H1 (cell line): ENCODE results near the gene ADAM19. TPM values are rescaled to one million over a fixed set of nuclear protein-coding genes. Genes with fewer than 3 reads are reported as not detected.

Experiments
- CTCF ChIA-PET: fragments of 300-600 bp; sonication (Branson Sonifier 250); formaldehyde crosslinking; loops from one replicate; lab custom pipeline; 2021; ENCODE audit not compliant: partially characterized antibody; lab: Charles Lee
- POLR2A ChIA-PET: fragments of 300-600 bp; sonication (Branson Sonifier 250); formaldehyde crosslinking; loops from one replicate; lab custom pipeline; 2021; ENCODE audit warnings: inconsistent platforms; ENCODE audit not compliant: partially characterized antibody; lab: Charles Lee
- DNase-seq, 2 experiments: peaks; one replicate each; pipeline versions ENCODE4 v3.0.0 to v3.0.0-alpha.2; 2010 to 2022; ENCODE audit warnings: low spot score in 2 of 2, low read depth in 1 of 2, mixed read lengths in 1 of 2
- FAIRE-seq: peaks from 2 replicates; lab custom pipeline; 2011; peaks lifted over from hg19 to GRCh38; lab: Jason Lieb, UNC
- H2AFZ ChIP-seq: 2 replicates; pipeline ENCODE4 v1.8.1; 2012; ENCODE audit warnings: low read length, inconsistent platforms
- H2AK5ac ChIP-seq: 2 replicates; pipeline ENCODE4 v1.6.1; 2013; ENCODE audit warnings: low read depth, low read length
- H2BK120ac ChIP-seq: replicated peaks from 2 replicates; pipeline ENCODE3; 2013; ENCODE audit warnings: low read depth, low read length, inconsistent platforms
- H2BK12ac ChIP-seq: 2 replicates; pipeline ENCODE4 v1.6.1; 2013; ENCODE audit warnings: low read depth, low read length
- H2BK15ac ChIP-seq: 2 replicates; pipeline ENCODE4 v1.6.1; 2013; ENCODE audit warnings: low read length
- H2BK20ac ChIP-seq: 2 replicates; pipeline ENCODE4 v1.6.1; 2013; ENCODE audit warnings: low read length
- H2BK5ac ChIP-seq: 2 replicates; pipeline ENCODE4 v1.6.1; 2013; ENCODE audit warnings: low read depth, low read length
- H3K14ac ChIP-seq: 2 replicates; pipeline ENCODE4 v1.6.1; 2013; ENCODE audit warnings: inconsistent platforms; ENCODE audit not compliant: insufficient read length
- H3K18ac ChIP-seq: 2 replicates; pipeline ENCODE4 v1.6.1; 2013; ENCODE audit warnings: low read length; ENCODE audit errors: extremely low read depth
- H3K23ac ChIP-seq: 2 replicates; pipeline ENCODE4 v1.6.1; 2013; ENCODE audit warnings: inconsistent platforms; ENCODE audit not compliant: insufficient read length
- H3K23me2 ChIP-seq: 2 replicates; pipeline ENCODE4 v1.6.1; 2013; ENCODE audit warnings: low read depth, low read length
- H3K27ac ChIP-seq: 2 replicates; pipeline ENCODE4 v1.6.1; 2011; ENCODE audit warnings: low read depth, low read length, inconsistent platforms
- H3K27me3 ChIP-seq, 4 experiments: replicated peaks in 1 of 4; 1 replicate in 1 of 4; 2 replicates in 3 of 4; pipeline versions ENCODE4 v1.6.1 to v1.8.1; 2011 to 2013; ENCODE audit warnings: low read length in 3 of 4, mild to moderate bottlenecking in 3 of 4, inconsistent platforms in 2 of 4, mixed read lengths in 2 of 4, moderate library complexity in 1 of 4; ENCODE audit not compliant: control insufficient read depth in 3 of 4, insufficient read depth in 3 of 4; ENCODE audit errors: extremely low read depth in 1 of 4
- H3K36me3 ChIP-seq, 4 experiments: 2 replicates each; pipeline versions ENCODE4 v1.6.1 to v1.8.1; 2011 to 2013; ENCODE audit warnings: mild to moderate bottlenecking in 4 of 4, low read length in 3 of 4, moderate library complexity in 2 of 4, control low read depth in 1 of 4, inconsistent platforms in 1 of 4; ENCODE audit not compliant: insufficient read depth in 4 of 4, control insufficient read depth in 2 of 4
- H3K4ac ChIP-seq: replicated peaks from 2 replicates; pipeline ENCODE3; 2013; ENCODE audit warnings: low read length, low read depth, mixed read lengths, inconsistent platforms; ENCODE audit not compliant: insufficient read length
- H3K4me1 ChIP-seq, 4 experiments: replicated peaks in 1 of 4; 1 replicate in 1 of 4; 2 replicates in 3 of 4; pipeline versions ENCODE4 v1.6.1 to v1.8.1; 2011 to 2013; ENCODE audit warnings: low read length in 3 of 4, inconsistent platforms in 2 of 4, mixed read lengths in 1 of 4; ENCODE audit not compliant: insufficient read depth in 4 of 4, control insufficient read depth in 3 of 4
- H3K4me2 ChIP-seq, 2 experiments: 2 replicates each; pipeline versions ENCODE4 v1.6.1 to v1.8.1; 2011 to 2013; ENCODE audit warnings: low read depth in 2 of 2, low read length in 2 of 2, control low read depth in 1 of 2, inconsistent platforms in 1 of 2, mild to moderate bottlenecking in 1 of 2; ENCODE audit not compliant: insufficient read depth in 1 of 2
- H3K4me3 ChIP-seq, 4 experiments: fragments of 200-600, 300-600 bp in 1 of 4; sonication (generic), shearing (Covaris generic), sonication (Bioruptor Twin) in 1 of 4; 2 replicates each; pipeline versions ENCODE4 v1.5.1 to v1.8.1; 2011 to 2016; ENCODE audit warnings: low read length in 4 of 4, low read depth in 3 of 4, control low read depth in 2 of 4, inconsistent platforms in 2 of 4, mild to moderate bottlenecking in 2 of 4, mixed read lengths in 1 of 4, moderate library complexity in 1 of 4; ENCODE audit not compliant: insufficient read depth in 2 of 4; ENCODE audit errors: extremely low read depth in 1 of 4
- H3K56ac ChIP-seq: replicated peaks from 2 replicates; pipeline ENCODE3; 2013; ENCODE audit warnings: low read depth, mild to moderate bottlenecking, mixed read lengths, low read length, inconsistent platforms; ENCODE audit not compliant: insufficient read length
- H3K79me1 ChIP-seq: 2 replicates; pipeline ENCODE4 v1.6.1; 2013; ENCODE audit warnings: low read depth, low read length, control low read depth
- H3K79me2 ChIP-seq, 2 experiments: 2 replicates each; pipeline versions ENCODE4 v1.6.1 to v1.8.1; 2012 to 2013; ENCODE audit warnings: low read length in 2 of 2, mild to moderate bottlenecking in 2 of 2, inconsistent platforms in 1 of 2; ENCODE audit not compliant: insufficient read depth in 2 of 2, control insufficient read depth in 1 of 2
- H3K9ac ChIP-seq, 4 experiments: replicated peaks in 1 of 4; 1 replicate in 1 of 4; 2 replicates in 3 of 4; pipeline versions ENCODE4 v1.6.1 to v1.8.1; 2011 to 2013; ENCODE audit warnings: low read depth in 3 of 4, low read length in 3 of 4, control low read depth in 2 of 4, mild to moderate bottlenecking in 2 of 4, moderate library complexity in 2 of 4, inconsistent platforms in 1 of 4; ENCODE audit errors: extremely low read depth in 1 of 4
- H3K9me3 ChIP-seq, 2 experiments: 2 replicates each; pipeline versions ENCODE4 v1.6.1 to v1.8.1; 2012 to 2013; ENCODE audit warnings: mild to moderate bottlenecking in 2 of 2, moderate library complexity in 2 of 2, control low read depth in 1 of 2, inconsistent platforms in 1 of 2, low read depth in 1 of 2, low read length in 1 of 2, mixed read lengths in 1 of 2; ENCODE audit not compliant: insufficient read depth in 2 of 2
- H4K20me1 ChIP-seq, 2 experiments: replicated peaks in 1 of 2; 2 replicates each; pipeline versions ENCODE3 to v1.8.1; 2011 to 2013; ENCODE audit warnings: inconsistent platforms in 2 of 2, low read length in 2 of 2, mild to moderate bottlenecking in 1 of 2; ENCODE audit not compliant: insufficient read depth in 2 of 2, control insufficient read depth in 1 of 2
- H4K5ac ChIP-seq: 2 replicates; pipeline ENCODE4 v1.6.1; 2013; ENCODE audit warnings: low read length, low read depth, mixed read lengths, inconsistent platforms; ENCODE audit not compliant: insufficient read length
- H4K8ac ChIP-seq: 2 replicates; pipeline ENCODE4 v1.8.0; 2013; ENCODE audit warnings: mild to moderate bottlenecking, moderate library complexity, low read length, inconsistent platforms; ENCODE audit not compliant: insufficient read depth; ENCODE audit errors: extremely low read depth
- H4K91ac ChIP-seq: replicated peaks from 2 replicates; pipeline ENCODE3; 2013; ENCODE audit warnings: low read length, mixed read lengths, inconsistent platforms; ENCODE audit not compliant: insufficient read length
- BACH1 ChIP-seq: IDR thresholded peaks from 2 replicates; pipeline ENCODE4 v1.6.1; 2012; ENCODE audit warnings: low read length, improper control_type of control experiment
- CBX5 ChIP-seq: fragments of 300-800, 300-1000 bp; sonication (generic); IDR thresholded peaks from 2 replicates; pipeline ENCODE4 v1.7.1; 2016; ENCODE audit warnings: antibody characterized with exemption, low read length, low read depth
- CEBPB ChIP-seq: IDR thresholded peaks from 2 replicates; pipeline ENCODE4 v1.6.1; 2012; ENCODE audit warnings: low read depth, low read length
- CHD2 ChIP-seq: IDR thresholded peaks from 2 replicates; pipeline ENCODE4 v1.6.1; 2012; ENCODE audit warnings: low read length, improper control_type of control experiment
- E2F6 ChIP-seq: IDR thresholded peaks from 2 replicates; pipeline ENCODE4 v1.6.1; 2012; ENCODE audit warnings: inconsistent platforms
- HDAC6 ChIP-seq: IDR thresholded peaks from one replicate; pipeline ENCODE4 v1.7.1; 2012; ENCODE audit warnings: low read depth, mild to moderate bottlenecking, inconsistent platforms, low read length, moderate library complexity
- KDM4A ChIP-seq: IDR thresholded peaks from one replicate; pipeline ENCODE4 v1.7.1; 2012; ENCODE audit warnings: low read depth, mild to moderate bottlenecking, moderate library complexity, low read length, inconsistent platforms; ENCODE audit not compliant: severe bottlenecking
- MAFK ChIP-seq: IDR thresholded peaks from 2 replicates; pipeline ENCODE4 v1.6.1; 2012; ENCODE audit warnings: low read depth, mild to moderate bottlenecking, improper control_type of control experiment, low read length
- MAX ChIP-seq: IDR thresholded peaks from 2 replicates; pipeline ENCODE4 v1.6.1; 2012; ENCODE audit warnings: inconsistent platforms
- NRF1 ChIP-seq: IDR thresholded peaks from 2 replicates; pipeline ENCODE4 v1.6.1; 2011; ENCODE audit warnings: mild to moderate bottlenecking, low read depth, low read length, improper control_type of control experiment
- PHF8 ChIP-seq: fragments of 200-600 bp; sonication (generic); conservative IDR thresholded peaks from 2 replicates; pipeline ENCODE4 v1.7.1; 2012; ENCODE audit warnings: low read depth, mild to moderate bottlenecking, inconsistent platforms, low read length, moderate library complexity
- POU5F1 ChIP-seq: IDR thresholded peaks from 2 replicates; pipeline ENCODE4 v1.6.1; 2011; ENCODE audit warnings: low read depth, mild to moderate bottlenecking, low read length, moderate library complexity
- SP1 ChIP-seq: IDR thresholded peaks from 2 replicates; pipeline ENCODE4 v1.6.1; 2011; ENCODE audit warnings: low read depth, low read length
- SP4 ChIP-seq: IDR thresholded peaks from 2 replicates; pipeline ENCODE4 v1.6.1; 2012; ENCODE audit warnings: low read length, inconsistent platforms
- WGBS, 2 experiments: shearing (Covaris generic) in 1 of 2; methylation state at CpG; one replicate each; pipeline versions ENCODE4 v1.1.6 to v1.1.7; 2013 to 2015; ENCODE audit warnings: low lambda C conversion rate in 2 of 2, mixed read lengths in 2 of 2, inconsistent platforms in 1 of 2, low coverage in 1 of 2, missing lambda C conversion rate in 1 of 2; ENCODE audit not compliant: insufficient replicate concordance in 2 of 2, insufficient coverage in 1 of 2, insufficient read length in 1 of 2; ENCODE audit errors: extremely low coverage in 1 of 2, missing lambda C conversion rate in 1 of 2; 5-methylcytosine and 5-hydroxymethylcytosine counted together
- polyA plus RNA-seq, 7 experiments: library from polyadenylated mRNA; depleted of rRNA in 3 of 7; stranded (reverse) in 5 of 7; unstranded in 2 of 7; fragments of >200 nt in 5 of 7; fragments of 200-250 nt in 2 of 7; gene quantifications; 1 replicate in 5 of 7; 2 replicates in 1 of 7; 4 replicates in 1 of 7; pipeline versions ENCODE4 v1.2.1 to v1.2.3, GENCODE V29; 2011 to 2013; ENCODE audit warnings: missing spikeins in 2 of 7, mixed read lengths in 2 of 7
- total RNA-seq: library from RNA; stranded (reverse); fragmentation: NEBNext Ultra II Directional; extraction: Animal tissue kit (Norgen Biotek cat#: 25700); gene quantifications from 2 replicates; pipeline ENCODE4 v1.2.1, GENCODE V29; 2021

The ADAM19 gene
- total and polyA plus RNA-seq, 2 of the 8 experiments (the other 6 are each of a cell fraction or from before 2014, with no cell fraction given), result 6.5 to 22.7 TPM

GRCh38 chr5:157447201-157447637 is 128.4 kb downstream of the ADAM19 start:
- POLR2A ChIA-PET, result interaction anchor here (1.5 kb wide), 1 partner anchor 13 kb away, joined by 4 read pairs; the partner anchor contains the start of gene NIPAL4
- Histone ChIP-seq H4K91ac (no peak overlapping the region), H3K4ac (no peak overlapping the region), H3K79me1 (no peaks in the 10 kb centered on the region), H3K9me3 (no peaks in the 10 kb centered on the region), H4K20me1 (no peaks in the 10 kb centered on the region), H2BK15ac (no peak overlapping the region), H2AK5ac (no peak overlapping the region), H2AFZ (peak overlapping the region; percentile 87; the same call in 1 of the 2 replicates), H3K23ac (no peak overlapping the region), H3K56ac (no peak overlapping the region), H3K27ac (no peak overlapping the region), H3K36me3 (no peaks in the 10 kb centered on the region), H3K9ac (no peak overlapping the region), H3K4me2 (no peak overlapping the region), H3K14ac (no peak overlapping the region), H2BK5ac (no peak overlapping the region), H3K4me1 (no peaks in the 10 kb centered on the region), H3K27me3 (no peaks in the 10 kb centered on the region), H4K8ac (no peak overlapping the region), H3K23me2 (no peaks in the 10 kb centered on the region; the same call in 1 of the 2 replicates), H2BK20ac (no peak overlapping the region), H3K4me3 (no peak overlapping the region), H4K5ac (no peak overlapping the region), H3K79me2 (no peaks in the 10 kb centered on the region), H3K18ac (no peak overlapping the region), H2BK120ac (no peak overlapping the region), H2BK12ac (no peak overlapping the region)
- CTCF ChIA-PET, result interaction anchor here (0.6 to 10.3 kb wide), 10 partner anchors 8 to 301 kb away, joined by 3 to 66 read pairs (median 3); partner anchors contain the start of gene LSM11
- 86% methylated on average over 13 of the region's 13 CpGs; no CpG with 5 or more reads in 1 of the 2 experiments for WGBS, 2 experiments
- FAIRE-seq, result no peak
- DNase-seq, result peak in 1 of 2 experiments; percentile 36
- no peak for TF ChIP-seq NRF1
- no peak for TF ChIP-seq MAFK
- TF ChIP-seq PHF8, result no peak
- no peak for TF ChIP-seq BACH1
- TF ChIP-seq E2F6, result no peak
- no peak for TF ChIP-seq SP4
- TF ChIP-seq HDAC6, result no peak
- no peak for TF ChIP-seq KDM4A
- TF ChIP-seq CHD2, result no peak
- TF ChIP-seq MAX, result no peak
- no peak for TF ChIP-seq POU5F1
- no peak for TF ChIP-seq CBX5
- no peak for TF ChIP-seq CEBPB
- TF ChIP-seq SP1, result no peak
